Measurements from ENCODE around the gene MTRFR. TPM values are rescaled to one million over a fixed set of nuclear protein-coding genes. Genes with fewer than 3 reads are reported as not detected.

MTRFR gene
- total RNA-seq, 1 experiment from 2014 or later = 14.8 TPM

- no peak overlapping the region for H3K18ac ChIP-seq (ENCODE audit: insufficient read length, low read depth, low read length)
- no peak overlapping the region for H3K4ac ChIP-seq (ENCODE audit: low read depth, low read length)
- no peak overlapping the region for H3T11ph ChIP-seq (ENCODE audit: low read length)
- DNase-seq = peak; percentile 83
- H4K5ac ChIP-seq (ENCODE audit: insufficient read length, low read depth, low read length) = no peak overlapping the region
- H4K8ac ChIP-seq (replicated peaks; ENCODE audit: insufficient read length, low read depth, low read length) = no peak overlapping the region
- no peak overlapping the region for H2AFZ ChIP-seq (ENCODE audit: low read length)
- H3K4me2 ChIP-seq (ENCODE audit: insufficient read depth, insufficient read length, low read length) = no peak overlapping the region
- H3K27ac ChIP-seq (ENCODE audit: insufficient read length, low read depth, low read length) = no peak overlapping the region
- TF ChIP-seq CTCF (conservative IDR thresholded peaks at IDR 0.05) = no peak
- Mint-ChIP-seq H3K4me1 (peaks cover 19 to 25% of the 10 kb centered on the region in 2 experiments), H3K9me3 (peaks cover 26 to 36% of the 10 kb centered on the region in 2 experiments), H3K36me3 (ENCODE audit: insufficient read depth in 1 of 3, low read depth in 3 of 3) (peaks cover 57 to 80% (median 71%) of the 10 kb centered on the region in 3 experiments), H3K27me3 (ENCODE audit: low read depth) (no peaks in the 10 kb centered on the region), H3K27ac (peak overlapping the region; percentile 73 to 96 (median 93); a peak in 5 of 7 replicates), H3K4me3 (no peak overlapping the region)
- H3K27me3 ChIP-seq (ENCODE audit: insufficient read depth, low read length) = no peaks in the 10 kb centered on the region
- H3K23ac ChIP-seq (ENCODE audit: insufficient read length, low read depth, low read length) = no peak overlapping the region
- H2BK5ac ChIP-seq (ENCODE audit: insufficient read length, low read length) = no peak overlapping the region
- no CpG with 5 or more reads among the region's 13 CpGs for WGBS (ENCODE audit: extremely low coverage, insufficient read length, low lambda C conversion rate)
- no peak overlapping the region for H3K14ac ChIP-seq (ENCODE audit: insufficient read depth, low read length)
- no peak overlapping the region for H2BK12ac ChIP-seq (ENCODE audit: insufficient read length, low read depth, low read length)
- no peak overlapping the region for H2AK5ac ChIP-seq (ENCODE audit: insufficient read length, low read length)
- no peaks in the 10 kb centered on the region for H3K4me1 ChIP-seq (ENCODE audit: insufficient read depth, low read length)
- H4K20me1 ChIP-seq (ENCODE audit: control insufficient read depth, insufficient read depth, insufficient read length) = no peaks in the 10 kb centered on the region
- no peaks in the 10 kb centered on the region for H3K9me3 ChIP-seq (ENCODE audit: control insufficient read depth, low read depth, low read length)
- H3K9ac ChIP-seq (ENCODE audit: extremely low read depth, insufficient read length, low read length) = no peak overlapping the region
- no peak overlapping the region for H2BK20ac ChIP-seq (ENCODE audit: low read depth, low read length, poor library complexity, severe bottlenecking)
- H3K23me2 ChIP-seq (ENCODE audit: insufficient read length, low read depth, low read length, poor library complexity, severe bottlenecking) = no peaks in the 10 kb centered on the region
- no peak overlapping the region for H3K56ac ChIP-seq (ENCODE audit: insufficient read length, low read depth, low read length)
- H2BK120ac ChIP-seq (ENCODE audit: low read depth, low read length, poor library complexity, severe bottlenecking) = no peak overlapping the region
- H3K79me1 ChIP-seq (ENCODE audit: insufficient read depth, low read depth, low read length, poor library complexity, severe bottlenecking) = peaks cover 4% of the 10 kb centered on the region
- H4K91ac ChIP-seq (ENCODE audit: insufficient read length, low read depth, low read length) = no peak overlapping the region
- H2BK15ac ChIP-seq (ENCODE audit: low read depth, low read length) = no peak overlapping the region
- H3K79me2 ChIP-seq (ENCODE audit: insufficient read depth, low read length) = no peaks in the 10 kb centered on the region; the same call in 1 of the 2 replicates
Observed at GRCh38 chr12:123250471-123251383, 17.5 kb downstream of the MTRFR start.
